ENCODE measurements around the gene ACCS. TPM values are rescaled to one million over a fixed set of nuclear protein-coding genes. Genes with fewer than 3 reads are reported as not detected.

ACCS gene
- total RNA-seq, 1 donor from 2014 or later: 11.0 TPM

GRCh38 chr11:44051171-44051570, 14.9 kb upstream of the ACCS start:
- no peaks in the 10 kb centered on the region for H3K36me3 Mint-ChIP-seq (ENCODE audit: low read depth)
- peaks cover 3% of the 10 kb centered on the region for H3K9me3 Mint-ChIP-seq
- H3K4me3 Mint-ChIP-seq: no peak overlapping the region
- no peak for TF ChIP-seq CTCF (conservative IDR thresholded peaks at IDR 0.05)
- H3K27ac Mint-ChIP-seq (ENCODE audit: unreplicated experiment): no peak overlapping the region
- H3K27me3 Mint-ChIP-seq (ENCODE audit: low read depth): peaks cover 2% of the 10 kb centered on the region
- H3K4me1 Mint-ChIP-seq: no peaks in the 10 kb centered on the region
- DNase-seq (ENCODE audit: low read depth, low spot score): no peak

GRCh38 chr11:44057340-44057739, 8.7 kb upstream of the ACCS start:
- H3K9me3 Mint-ChIP-seq: no peaks in the 10 kb centered on the region
- H3K4me3 Mint-ChIP-seq: no peak overlapping the region
- no peak for TF ChIP-seq CTCF (conservative IDR thresholded peaks at IDR 0.05)
- peak overlapping the region; percentile 43 for H3K27ac Mint-ChIP-seq (ENCODE audit: unreplicated experiment)
- peaks cover 2% of the 10 kb centered on the region for H3K27me3 Mint-ChIP-seq (ENCODE audit: low read depth)
- DNase-seq (ENCODE audit: low read depth, low spot score): no peak
- H3K36me3 Mint-ChIP-seq (ENCODE audit: low read depth): no peaks in the 10 kb centered on the region
- H3K4me1 Mint-ChIP-seq: no peaks in the 10 kb centered on the region

- no peak for TF ChIP-seq CTCF (conservative IDR thresholded peaks at IDR 0.05)
- no peak for DNase-seq (ENCODE audit: low read depth, low spot score)
- no peaks in the 10 kb centered on the region for H3K9me3 Mint-ChIP-seq
- no peak overlapping the region for H3K27ac Mint-ChIP-seq (ENCODE audit: unreplicated experiment)
- H3K4me1 Mint-ChIP-seq: no peaks in the 10 kb centered on the region
- H3K4me3 Mint-ChIP-seq: no peak overlapping the region
- H3K36me3 Mint-ChIP-seq (ENCODE audit: low read depth): no peaks in the 10 kb centered on the region
- H3K27me3 Mint-ChIP-seq (ENCODE audit: low read depth): peaks cover 2% of the 10 kb centered on the region
These were observed 7.8 kb upstream of the ACCS start for GRCh38 chr11:44058275-44058674.

GRCh38 chr11:44065161-44065661, 859 bp upstream of the ACCS start:
- Mint-ChIP-seq H3K36me3 (ENCODE audit: low read depth) (no peaks in the 10 kb centered on the region), H3K9me3 (no peaks in the 10 kb centered on the region), H3K27me3 (ENCODE audit: low read depth) (peaks cover 2% of the 10 kb centered on the region), H3K4me1 (peaks cover 30% of the 10 kb centered on the region), H3K27ac (ENCODE audit: unreplicated experiment) (no peak overlapping the region), H3K4me3 (peak overlapping the region; percentile 86)
- DNase-seq (ENCODE audit: low read depth, low spot score): no peak
- no peak for TF ChIP-seq CTCF (conservative IDR thresholded peaks at IDR 0.05)

GRCh38 chr11:44066732-44067141, 667 bp downstream of the ACCS start:
- H3K36me3 Mint-ChIP-seq (ENCODE audit: low read depth): peaks cover 5% of the 10 kb centered on the region
- DNase-seq (ENCODE audit: low read depth, low spot score): no peak

More at GRCh38 chr11:44066732-44067141, 667 bp downstream of the ACCS start:
- no peak overlapping the region for H3K27ac Mint-ChIP-seq (ENCODE audit: unreplicated experiment)
- peaks cover 30% of the 10 kb centered on the region for H3K4me1 Mint-ChIP-seq
- no peak for TF ChIP-seq CTCF (conservative IDR thresholded peaks at IDR 0.05)
- H3K27me3 Mint-ChIP-seq (ENCODE audit: low read depth): peaks cover 2% of the 10 kb centered on the region
- no peaks in the 10 kb centered on the region for H3K9me3 Mint-ChIP-seq
- peak overlapping the region; percentile 86 for H3K4me3 Mint-ChIP-seq

Data from neural crest cell (in vitro differentiated cells).